PC-9 (cell line): ENCODE measurements around the gene SLC26A11. TPM values are rescaled to one million over a fixed set of nuclear protein-coding genes. Genes with fewer than 3 reads are reported as not detected.
A peak's percentile ranks its signal among the peaks of the same experiment; 100 is the strongest.
"Not testable (repeated sequence)": the region's sequence is repeated elsewhere in the genome, so short reads cannot be mapped to it uniquely, and the experiment has no call there.

Source experiments
- BruUV-seq: library from RNA; stranded (reverse); fragments of 400-500 nt; replicated peaks from 2 replicates; lab custom pipeline; 2021; lab: Mats Ljungman, UMichigan
- CTCF ChIA-PET: fragments of 300-600 bp; sonication (Branson Sonifier 250); formaldehyde crosslinking; loops from one replicate; lab custom pipeline; 2022; ENCODE audit warnings: antibody characterized with exemption; lab: Charles Lee
- POLR2A ChIA-PET: fragments of 300-600 bp; sonication (Branson Sonifier 250); formaldehyde crosslinking; loops from one replicate; lab custom pipeline; 2022; ENCODE audit warnings: antibody characterized with exemption; ENCODE audit not compliant: unreplicated experiment; lab: Charles Lee
- DNase-seq, 2 experiments: peaks; one replicate each; pipeline versions ENCODE4 v3.0.0 to v3.0.0-alpha.2; 2015 to 2022; ENCODE audit warnings: mixed read lengths in 1 of 2
- H2AFZ ChIP-seq: fragments of 200-600 bp; sonication (generic); 2 replicates; pipeline ENCODE4 v1.8.1; 2017; ENCODE audit warnings: antibody characterized with exemption
- H3F3A ChIP-seq: fragments of 200-600 bp; sonication (generic); 2 replicates; pipeline ENCODE4 v1.8.1; 2017; ENCODE audit warnings: antibody characterized with exemption, mild to moderate bottlenecking, low read depth; ENCODE audit not compliant: insufficient read depth
- H3K27ac ChIP-seq: fragments of 200-600 bp; sonication (generic); 2 replicates; pipeline ENCODE4 v1.6.1; 2016; ENCODE audit warnings: mixed run types
- H3K27me3 ChIP-seq: fragments of 200-600 bp; sonication (generic); 2 replicates; pipeline ENCODE4 v1.6.1; 2016; ENCODE audit warnings: low read depth, mixed run types; ENCODE audit not compliant: insufficient read depth
- H3K36me3 ChIP-seq: fragments of 200-600 bp; sonication (generic); 2 replicates; pipeline ENCODE4 v1.6.1; 2016; ENCODE audit warnings: low read depth, mixed run types
- H3K4me1 ChIP-seq: fragments of 200-600 bp; sonication (generic); replicated peaks from 2 replicates; pipeline ENCODE4 v1.6.1; 2016; ENCODE audit warnings: mixed run types; ENCODE audit not compliant: insufficient read depth
- H3K4me2 ChIP-seq: fragments of 200-600 bp; sonication (generic); 2 replicates; pipeline ENCODE4 v1.6.1; 2017; ENCODE audit warnings: mixed run types
- H3K4me3 ChIP-seq: fragments of 200-600 bp; sonication (generic); 2 replicates; pipeline ENCODE4 v1.6.1; 2016; ENCODE audit warnings: mixed run types
- H3K79me2 ChIP-seq: fragments of 200-600 bp; sonication (generic); 2 replicates; pipeline ENCODE4 v1.6.1; 2017; ENCODE audit warnings: low read depth, mixed run types
- H3K9me2 ChIP-seq: fragments of 200-600 bp; sonication (generic); 2 replicates; pipeline ENCODE4 v1.8.1; 2017; ENCODE audit warnings: mild to moderate bottlenecking; ENCODE audit not compliant: insufficient read depth
- H3K9me3 ChIP-seq: fragments of 200-600 bp; sonication (generic); 2 replicates; pipeline ENCODE4 v1.8.1; 2016; ENCODE audit warnings: low read depth; ENCODE audit not compliant: insufficient read depth
- H4K20me1 ChIP-seq: fragments of 200-600 bp; sonication (generic); 2 replicates; pipeline ENCODE4 v1.8.1; 2017; ENCODE audit not compliant: insufficient read depth
- EZH2 ChIP-seq: fragments of 200-600 bp; sonication (generic); IDR thresholded peaks from 2 replicates; pipeline ENCODE4 v1.8.0; 2017; ENCODE audit warnings: antibody characterized with exemption, low read depth
- intact Hi-C: fragments of 100-400 bp; cut with micrococcal nuclease; formaldehyde crosslinking; loops from one replicate; pipeline ENCODE4 v1.10.0; 2022; ENCODE audit not compliant: unreplicated experiment
- total RNA-seq: library from RNA; stranded (reverse); gene quantifications from 2 replicates; pipeline ENCODE4 v1.2.3, GENCODE V29; 2021
- TF ChIP-seq, protein P1 (sequence below): fragments of 200-600 bp; sonication (generic); conservative IDR thresholded peaks from 2 replicates; pipeline ENCODE4 v1.6.1; 2017; ENCODE audit warnings: mixed run types, antibody characterized with exemption, mild to moderate bottlenecking, moderate library complexity

Gene SLC26A11
- total RNA-seq, 1 experiment from 2014 or later, result 12.4 TPM

DNA sequence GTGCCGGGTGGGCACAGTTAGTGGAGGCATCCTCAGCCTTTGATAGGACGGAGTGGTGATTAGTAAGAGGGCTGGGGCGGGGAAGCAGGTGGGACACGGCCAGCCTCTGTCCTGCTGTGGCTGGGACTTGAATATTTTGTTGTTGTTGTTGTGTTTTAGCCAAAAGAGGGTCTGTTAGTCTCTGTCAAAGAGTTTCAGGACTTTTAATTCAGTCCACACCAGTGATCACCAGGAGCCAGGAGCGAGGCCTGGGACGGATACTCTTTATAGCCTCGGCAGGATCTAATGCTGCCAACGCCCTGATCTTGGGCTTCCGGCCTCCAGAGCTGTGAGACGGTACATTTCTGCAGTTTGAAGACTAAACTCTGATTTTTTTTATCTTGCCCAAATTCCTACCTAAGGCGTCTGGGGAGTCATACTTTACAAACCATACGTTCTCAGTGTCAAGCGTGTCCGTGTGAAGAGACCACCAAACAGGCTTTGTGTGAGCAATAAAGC, 37.5 kb downstream of the SLC26A11 start:
- Histone ChIP-seq H2AFZ (no peak overlapping the region), H3K27ac (no peak overlapping the region), H3K9me2 (no peaks in the 10 kb centered on the region), H3K4me1 (peaks cover 42% of the 10 kb centered on the region), H3K4me2 (no peak overlapping the region), H3K36me3 (no peaks in the 10 kb centered on the region), H3F3A (peaks cover 17% of the 10 kb centered on the region), H3K79me2 (peaks cover 10% of the 10 kb centered on the region; the same call in 1 of the 2 replicates), H3K9me3 (no peaks in the 10 kb centered on the region), H3K27me3 (no peaks in the 10 kb centered on the region), H3K4me3 (no peak overlapping the region), H4K20me1 (no peaks in the 10 kb centered on the region)
- POLR2A ChIA-PET, result no interaction called here
- no TSS peak for BruUV-seq
- intact Hi-C loops, result no loop called here
- DNase-seq, result no peak
- CTCF ChIA-PET, result no interaction called here
- TF ChIP-seq, protein P1, sequence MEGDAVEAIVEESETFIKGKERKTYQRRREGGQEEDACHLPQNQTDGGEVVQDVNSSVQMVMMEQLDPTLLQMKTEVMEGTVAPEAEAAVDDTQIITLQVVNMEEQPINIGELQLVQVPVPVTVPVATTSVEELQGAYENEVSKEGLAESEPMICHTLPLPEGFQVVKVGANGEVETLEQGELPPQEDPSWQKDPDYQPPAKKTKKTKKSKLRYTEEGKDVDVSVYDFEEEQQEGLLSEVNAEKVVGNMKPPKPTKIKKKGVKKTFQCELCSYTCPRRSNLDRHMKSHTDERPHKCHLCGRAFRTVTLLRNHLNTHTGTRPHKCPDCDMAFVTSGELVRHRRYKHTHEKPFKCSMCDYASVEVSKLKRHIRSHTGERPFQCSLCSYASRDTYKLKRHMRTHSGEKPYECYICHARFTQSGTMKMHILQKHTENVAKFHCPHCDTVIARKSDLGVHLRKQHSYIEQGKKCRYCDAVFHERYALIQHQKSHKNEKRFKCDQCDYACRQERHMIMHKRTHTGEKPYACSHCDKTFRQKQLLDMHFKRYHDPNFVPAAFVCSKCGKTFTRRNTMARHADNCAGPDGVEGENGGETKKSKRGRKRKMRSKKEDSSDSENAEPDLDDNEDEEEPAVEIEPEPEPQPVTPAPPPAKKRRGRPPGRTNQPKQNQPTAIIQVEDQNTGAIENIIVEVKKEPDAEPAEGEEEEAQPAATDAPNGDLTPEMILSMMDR, result no peak
- TF ChIP-seq EZH2, result no peak

DNA sequence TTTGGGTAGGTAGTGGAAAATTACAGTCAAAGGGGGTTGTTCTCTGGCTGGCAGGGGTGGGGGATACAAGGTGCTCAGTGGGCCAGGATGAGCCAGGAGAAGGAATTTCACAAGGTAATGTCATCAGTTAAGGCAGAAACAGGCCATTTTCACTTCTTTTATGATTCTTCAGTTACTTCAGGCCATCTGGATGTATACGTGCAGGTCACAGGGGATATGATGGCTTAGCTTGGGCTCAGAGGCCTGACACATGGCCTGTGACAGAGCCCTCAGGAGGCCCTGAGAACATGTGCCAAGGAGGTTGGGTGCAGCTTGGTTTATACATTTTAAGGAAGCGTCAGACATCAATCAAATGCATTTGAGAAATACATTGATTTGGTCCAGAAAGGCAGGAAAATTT, 38.1 kb downstream of the SLC26A11 start:
- H3K79me2 ChIP-seq, H3K27me3 ChIP-seq, H3K27ac ChIP-seq, intact Hi-C loops, DNase-seq, CTCF ChIA-PET, H3K9me3 ChIP-seq, H3K9me2 ChIP-seq, H2AFZ ChIP-seq, POLR2A ChIA-PET, H3K36me3 ChIP-seq, H3K4me3 ChIP-seq, H4K20me1 ChIP-seq, BruUV-seq, H3K4me2 ChIP-seq: not testable (repeated sequence)
- H3F3A ChIP-seq, result peaks cover 17% of the 10 kb centered on the region
- peaks cover 40% of the 10 kb centered on the region for H3K4me1 ChIP-seq

DNA sequence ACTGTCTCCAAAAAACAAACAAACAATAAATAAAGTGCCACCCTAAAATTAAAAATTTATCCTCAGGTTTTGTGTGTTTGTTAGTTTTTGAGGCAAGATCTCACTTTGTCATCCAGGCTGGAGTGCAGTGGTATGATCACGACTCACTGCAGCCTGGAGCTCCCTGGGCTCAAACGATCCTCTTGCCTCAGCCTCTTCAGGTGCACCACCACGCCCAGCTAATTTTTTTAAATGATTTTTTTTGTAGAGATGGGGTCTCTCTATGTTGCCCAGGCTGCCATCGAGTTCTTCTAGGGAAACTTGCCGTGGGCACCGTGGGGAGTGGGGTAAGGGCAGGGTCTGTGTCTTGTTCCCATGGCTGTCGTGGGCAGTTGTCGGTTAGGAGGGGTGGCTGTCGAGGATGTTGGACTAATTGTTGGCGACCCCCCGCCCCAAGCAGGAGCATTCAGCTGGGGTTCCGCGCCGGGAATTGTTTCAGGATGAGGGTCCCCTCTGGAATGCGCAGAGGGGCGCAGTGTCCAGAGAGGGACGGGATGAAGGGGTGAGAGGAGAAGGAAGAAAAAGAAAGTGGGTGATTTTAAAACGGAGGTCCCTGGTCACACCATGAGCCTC, 39.3 kb downstream of the SLC26A11 start:
- ChIA-PET POLR2A (interaction anchor here (0.6 kb wide), 1 partner anchor 28 kb away, joined by 50 read pairs; no protein-coding TSS in a partner anchor), CTCF (no interaction called here)
- DNase-seq, result no peak
- Histone ChIP-seq H3K9me3 (no peaks in the 10 kb centered on the region), H3K4me3 (peak overlapping the region; percentile 66), H3K27ac (peak overlapping the region; percentile 76), H3F3A (peaks cover 13% of the 10 kb centered on the region), H3K4me1 (peaks cover 27% of the 10 kb centered on the region), H2AFZ (peak overlapping the region; percentile 66; the same call in 1 of the 2 replicates), H3K27me3 (no peaks in the 10 kb centered on the region), H3K79me2 (peaks cover 10% of the 10 kb centered on the region; the same call in 1 of the 2 replicates), H3K9me2 (no peaks in the 10 kb centered on the region), H3K36me3 (no peaks in the 10 kb centered on the region), H4K20me1 (no peaks in the 10 kb centered on the region), H3K4me2 (peak overlapping the region; percentile 78)
- BruUV-seq, result TSS peak; percentile 89
- no peak for TF ChIP-seq EZH2
- TF ChIP-seq, protein P1, result no peak
- intact Hi-C loops, result no loop called here
